GM12872 (cell line): ENCODE data around the gene TPK1.

Experiments
- TF ChIP-seq, protein P1 (sequence below): IDR thresholded peaks from 3 replicates; pipeline ENCODE4 v1.5.1; 2011; ENCODE audit warnings: low read depth, mild to moderate bottlenecking, low read length, moderate library complexity; ENCODE audit not compliant: insufficient read depth

TPK1 gene

GRCh38 chr7:144474363-144474762 is 361.5 kb downstream of the TPK1 start:
- TF ChIP-seq, protein P1, sequence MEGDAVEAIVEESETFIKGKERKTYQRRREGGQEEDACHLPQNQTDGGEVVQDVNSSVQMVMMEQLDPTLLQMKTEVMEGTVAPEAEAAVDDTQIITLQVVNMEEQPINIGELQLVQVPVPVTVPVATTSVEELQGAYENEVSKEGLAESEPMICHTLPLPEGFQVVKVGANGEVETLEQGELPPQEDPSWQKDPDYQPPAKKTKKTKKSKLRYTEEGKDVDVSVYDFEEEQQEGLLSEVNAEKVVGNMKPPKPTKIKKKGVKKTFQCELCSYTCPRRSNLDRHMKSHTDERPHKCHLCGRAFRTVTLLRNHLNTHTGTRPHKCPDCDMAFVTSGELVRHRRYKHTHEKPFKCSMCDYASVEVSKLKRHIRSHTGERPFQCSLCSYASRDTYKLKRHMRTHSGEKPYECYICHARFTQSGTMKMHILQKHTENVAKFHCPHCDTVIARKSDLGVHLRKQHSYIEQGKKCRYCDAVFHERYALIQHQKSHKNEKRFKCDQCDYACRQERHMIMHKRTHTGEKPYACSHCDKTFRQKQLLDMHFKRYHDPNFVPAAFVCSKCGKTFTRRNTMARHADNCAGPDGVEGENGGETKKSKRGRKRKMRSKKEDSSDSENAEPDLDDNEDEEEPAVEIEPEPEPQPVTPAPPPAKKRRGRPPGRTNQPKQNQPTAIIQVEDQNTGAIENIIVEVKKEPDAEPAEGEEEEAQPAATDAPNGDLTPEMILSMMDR = no peak

DNA sequence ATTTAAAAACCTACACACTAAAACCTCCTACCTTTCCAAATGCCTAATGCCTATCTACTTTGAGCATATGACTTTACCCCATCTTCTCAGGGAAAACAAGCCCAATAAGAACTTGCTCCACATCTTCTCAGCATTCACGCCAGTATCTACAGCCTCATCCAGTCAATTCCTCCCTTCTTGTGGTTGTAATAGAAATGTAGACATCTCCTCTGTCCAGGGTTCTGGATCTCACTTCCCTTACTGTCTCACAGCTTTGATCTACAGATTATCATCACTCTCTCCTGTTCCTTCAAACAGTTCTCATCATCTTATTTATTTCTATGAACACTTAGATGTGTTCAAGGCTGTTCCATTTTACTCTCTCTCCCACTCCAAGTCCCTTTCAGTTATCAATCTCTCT is 361.9 kb downstream of the TPK1 start:
- TF ChIP-seq, protein P1 = no peak

GRCh38 chr7:144470078-144470477 is 365.8 kb downstream of the TPK1 start:
- TF ChIP-seq, protein P1 = no peak

DNA sequence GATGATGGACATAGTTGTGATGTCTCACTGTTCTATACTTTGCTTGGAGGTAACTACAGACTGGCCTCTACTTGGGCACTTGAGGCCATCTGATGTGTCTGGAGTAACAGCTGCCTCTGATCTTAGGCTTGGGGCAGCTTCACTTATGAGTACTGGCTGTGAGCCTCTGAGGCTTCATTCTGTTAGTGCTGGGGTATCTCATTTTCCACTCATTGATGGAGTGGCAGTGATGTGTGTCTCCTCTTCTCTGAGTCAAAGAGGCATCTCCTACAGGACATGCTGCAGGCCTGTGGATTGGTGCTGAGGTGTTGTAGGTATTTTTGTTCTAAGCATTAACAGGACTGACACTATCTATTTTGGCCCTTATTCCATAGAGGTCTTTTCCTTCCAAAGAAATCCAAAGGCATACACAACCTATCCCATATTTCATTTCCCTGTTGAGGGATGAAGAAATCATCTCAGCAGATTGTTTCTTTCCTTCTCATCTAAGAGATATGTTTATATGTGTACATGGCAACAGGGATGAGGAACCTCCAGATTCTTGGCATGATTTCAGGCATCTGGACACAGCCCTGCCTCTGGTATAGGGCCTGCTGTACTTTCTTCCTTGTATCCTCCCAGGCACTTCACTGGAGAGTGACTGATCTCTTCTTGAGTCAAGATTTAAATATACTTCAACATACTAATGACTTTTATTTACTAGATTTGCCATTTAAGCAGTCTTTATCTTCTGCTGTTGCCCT is 366.7 kb downstream of the TPK1 start:
- TF ChIP-seq, protein P1 = no peak

GRCh38 chr7:144459635-144460034 is 376.2 kb downstream of the TPK1 start:
- TF ChIP-seq, protein P1 = no peak

GRCh38 chr7:144455040-144455404 is 380.8 kb downstream of the TPK1 start:
- TF ChIP-seq, protein P1 = no peak

DNA sequence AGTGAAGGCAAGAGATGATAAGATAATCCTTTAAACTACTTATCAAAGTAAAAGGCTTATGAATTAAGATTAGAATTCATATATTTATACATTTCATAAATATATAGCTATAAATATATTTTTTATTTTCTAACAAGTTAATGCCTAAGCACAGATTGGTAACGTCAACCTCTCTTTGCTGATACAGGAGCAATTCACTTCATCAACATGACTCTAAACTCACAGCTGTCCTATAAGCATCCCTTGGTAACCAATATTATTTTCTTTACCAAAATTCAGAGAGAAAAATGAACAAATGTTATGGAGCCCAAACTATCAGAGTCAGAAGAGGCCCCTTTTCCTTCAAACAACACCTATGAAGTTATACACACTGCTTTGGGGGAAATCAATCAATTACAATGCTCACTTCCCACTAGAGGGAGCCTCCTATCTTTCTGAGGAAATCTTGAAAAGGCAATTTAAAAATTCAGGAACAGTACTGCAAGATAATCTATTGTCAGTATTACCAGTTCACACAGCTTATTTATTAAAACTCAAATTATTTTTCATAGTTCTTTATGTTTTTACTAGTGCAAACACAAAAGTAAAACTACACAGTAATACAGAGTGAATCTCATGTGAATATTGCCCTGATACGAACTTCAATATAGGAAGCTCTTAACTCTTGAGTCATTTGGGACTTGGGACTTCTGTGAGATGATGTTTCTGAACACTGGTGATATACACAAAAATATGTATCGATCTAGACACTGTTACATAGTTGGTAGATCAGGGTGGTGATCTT is 381.4 kb downstream of the TPK1 start:
- TF ChIP-seq, protein P1 = peak; percentile 27; the same call in 1 of the 3 replicates
